Stimulated activated CD4-positive, alpha-beta T cell treated with anti-CD3 and anti-CD28 coated beads, Interleukin-12 subunit alpha, Interleukin-12 subunit beta, amount 100 ng/mL, for 24 hours (primary cell): ENCODE measurements around the gene CRYBG1.

Experiments used
- DNase-seq, 2 experiments: peaks; one replicate each; pipeline ENCODE4 v3.0.0-alpha.2; 2020; ENCODE audit warnings: low read depth in 2 of 2

The CRYBG1 gene

GRCh38 chr6:106425382-106425781 is 64.9 kb downstream of the CRYBG1 start:
- DNase-seq = no peak

- DNase-seq = no peak
Observed at GRCh38 chr6:106426250-106426970, 65.9 kb downstream of the CRYBG1 start.

- no peak for DNase-seq
Observed at GRCh38 chr6:106430466-106430865, 69.9 kb downstream of the CRYBG1 start.

GRCh38 chr6:106431405-106431804 is 70.9 kb downstream of the CRYBG1 start:
- no peak for DNase-seq

- DNase-seq = no peak
Observed at GRCh38 chr6:106431972-106432371, 71.5 kb downstream of the CRYBG1 start.

- DNase-seq = no peak
Observed at GRCh38 chr6:106434530-106434929, 74.0 kb downstream of the CRYBG1 start.

GRCh38 chr6:106439459-106439858 is 78.9 kb downstream of the CRYBG1 start:
- no peak for DNase-seq

- no peak for DNase-seq
Observed at GRCh38 chr6:106440546-106440945, 80.0 kb downstream of the CRYBG1 start.

GRCh38 chr6:106442395-106442794 is 81.9 kb downstream of the CRYBG1 start:
- DNase-seq = no peak

GRCh38 chr6:106444777-106445507 is 84.4 kb downstream of the CRYBG1 start:
- DNase-seq = no peak

- DNase-seq = no peak
Observed at GRCh38 chr6:106445508-106445878, 85.0 kb downstream of the CRYBG1 start.

GRCh38 chr6:106446287-106446885 is 85.9 kb downstream of the CRYBG1 start:
- DNase-seq = no peak

GRCh38 chr6:106446983-106447382 is 86.5 kb downstream of the CRYBG1 start:
- no peak for DNase-seq

- DNase-seq = peak in 1 of 2 experiments; percentile 2
Observed at GRCh38 chr6:106448000-106448426, 87.5 kb downstream of the CRYBG1 start.

GRCh38 chr6:106450653-106451052 is 90.1 kb downstream of the CRYBG1 start:
- no peak for DNase-seq

- no peak for DNase-seq
Observed at GRCh38 chr6:106451439-106451838, 90.9 kb downstream of the CRYBG1 start.

GRCh38 chr6:106452628-106453027 is 92.1 kb downstream of the CRYBG1 start:
- no peak for DNase-seq

GRCh38 chr6:106453756-106454367 is 93.3 kb downstream of the CRYBG1 start:
- DNase-seq = no peak

GRCh38 chr6:106456756-106457155 is 96.2 kb downstream of the CRYBG1 start:
- no peak for DNase-seq

- no peak for DNase-seq
Observed at GRCh38 chr6:106458021-106458986, 97.8 kb downstream of the CRYBG1 start.

GRCh38 chr6:106460481-106460880 is 100.0 kb downstream of the CRYBG1 start:
- DNase-seq = no peak
